Psoas muscle (tissue), 8 donors: ENCODE measurements around the gene NYNRIN. TPM values are rescaled to one million over a fixed set of nuclear protein-coding genes. Genes with fewer than 3 reads are reported as not detected.

Experiments used
- ATAC-seq, 4 donors: fragments of 200-7000 bp; cut with Tn5 transposase; one replicate each; pipeline ENCODE4 v1.9.1; 2020; ENCODE audit warnings: moderate library complexity in 3 of 4, mild to moderate bottlenecking in 2 of 4
- DNase-seq, 2 donors: peaks; one replicate each; pipeline ENCODE4 v3.0.0-alpha.2; 2020
- H3K27ac ChIP-seq: fragments of 200-600 bp; one replicate; pipeline ENCODE4 v1.8.0; 2022
- H3K27me3 ChIP-seq, 3 donors: fragments of 200-600 bp in 1 of 3; one replicate each; pipeline versions ENCODE4 v1.6.1 to v1.8.0; 2013 to 2022; ENCODE audit warnings: low read length in 2 of 3, mild to moderate bottlenecking in 2 of 3, moderate library complexity in 1 of 3; ENCODE audit not compliant: insufficient read depth in 3 of 3
- H3K36me3 ChIP-seq, 2 donors: fragments of 200-600 bp in 1 of 2; one replicate each; pipeline versions ENCODE4 v1.6.1 to v1.8.0; 2013 to 2022; ENCODE audit warnings: low read depth in 1 of 2, mild to moderate bottlenecking in 1 of 2, moderate library complexity in 1 of 2; ENCODE audit not compliant: insufficient read depth in 1 of 2
- H3K4me1 ChIP-seq: fragments of 200-600 bp; one replicate; pipeline ENCODE4 v1.8.0; 2022
- H3K4me3 ChIP-seq: fragments of 200-600 bp; one replicate; pipeline ENCODE4 v1.8.0; 2022; ENCODE audit warnings: mild to moderate bottlenecking
- H3K9me3 ChIP-seq: fragments of 200-600 bp; one replicate; pipeline ENCODE4 v1.8.0; 2022
- CTCF ChIP-seq: fragments of 200-600 bp; IDR thresholded peaks from one replicate; pipeline ENCODE4 v1.8.0; 2022; ENCODE audit warnings: antibody characterized with exemption
- WGBS, 3 donors: extraction: QIAGEN DNeasy Blood & Tissue Kit; methylation state at CpG; one replicate each; pipeline versions ENCODE4 v1.1.6 to v1.1.7; 2013; 5-methylcytosine and 5-hydroxymethylcytosine counted together
- intact Hi-C, 2 donors: fragments of 100-400 bp; cut with DNase I; formaldehyde crosslinking; loops; one replicate each; pipeline versions ENCODE4 v1.11.0 to v1.14.2; 2022
- polyA plus RNA-seq, 3 donors: library from polyadenylated mRNA; stranded (reverse); fragments of 200-250 nt; gene quantifications; one replicate each; pipeline ENCODE4 v1.2.3, GENCODE V29; 2013
- total RNA-seq, 4 donors: library from RNA; stranded (reverse); fragmentation: NEBNext Ultra II Directional in 2 of 4; extraction: Animal tissue kit (Norgen Biotek cat#: 25700) in 2 of 4; gene quantifications; one replicate each; pipeline versions ENCODE4 v1.2.1 to v1.2.4, GENCODE V29; 2021 to 2023
- donor health status: healthy with polysubstance abuse.
- donor health status: DM: no; HTN: no; CAD: no; lungs with moderate emphysema.
- donor health status: Bipolar disorder and iron deficiency.
- donor health status: healthy.
- donor health status: DM: yes; HTN: yes; CAD: no.
- donor health status: DM: no; HTN: no; CAD: no.
- donor health status: DM: no; HTN: no; CAD: no.
- donor health status: DM: yes; HTN: yes; CAD: no.

NYNRIN gene
- total and polyA plus RNA-seq, 7 donors, result 1.1 to 8.0 (median 2.1) TPM

GRCh38 chr14:24399999-24400718 lies 1.4 kb downstream of the NYNRIN start:
- H3K36me3 ChIP-seq, result no peaks in the 10 kb centered on the region
- intact Hi-C loops, result no loop called here
- 66 to 77% (median 71%) methylated on average over 4 of the region's 4 CpGs for WGBS, 3 donors
- H3K27me3 ChIP-seq, result peaks cover 0 to 8% (median 5%) of the 10 kb centered on the region in 3 donors
- no peak overlapping the region for H3K27ac ChIP-seq
- H3K4me1 ChIP-seq, result peaks cover 3% of the 10 kb centered on the region
- no peak for TF ChIP-seq CTCF
- H3K9me3 ChIP-seq, result no peaks in the 10 kb centered on the region
- H3K4me3 ChIP-seq, result peak overlapping the region; percentile 74
- no peak for DNase-seq
- ATAC-seq, result no peak

- no peak overlapping the region for H3K4me3 ChIP-seq
- intact Hi-C loops, result no loop called here
- 55 to 62% (median 61%) methylated on average over 8 to 9 of the region's 9 CpGs for WGBS, 3 donors
- H3K9me3 ChIP-seq, result no peaks in the 10 kb centered on the region
- no peak for ATAC-seq
- no peaks in the 10 kb centered on the region for H3K36me3 ChIP-seq
- H3K27me3 ChIP-seq, result peaks cover 0 to 8% (median 5%) of the 10 kb centered on the region in 3 donors
- H3K4me1 ChIP-seq, result peaks cover 3% of the 10 kb centered on the region
- TF ChIP-seq CTCF, result no peak
- DNase-seq, result no peak
- no peak overlapping the region for H3K27ac ChIP-seq
Measured at GRCh38 chr14:24401810-24402702, 3.3 kb downstream of the NYNRIN start.

GRCh38 chr14:24403294-24403998 lies 4.6 kb downstream of the NYNRIN start:
- H3K36me3 ChIP-seq, result no peaks in the 10 kb centered on the region
- no peak overlapping the region for H3K27ac ChIP-seq
- H3K27me3 ChIP-seq, result peaks cover 0 to 8% (median 5%) of the 10 kb centered on the region in 3 donors
- DNase-seq, result no peak
- peak in 3 of 4 donors; percentile 26 to 43 (median 31) for ATAC-seq
- intact Hi-C loops, result no loop called here
- no peak for TF ChIP-seq CTCF
- 10 to 15% (median 13%) methylated on average over 7 of the region's 7 CpGs for WGBS, 3 donors
- H3K9me3 ChIP-seq, result no peaks in the 10 kb centered on the region
- H3K4me1 ChIP-seq, result peaks cover 3% of the 10 kb centered on the region
- no peak overlapping the region for H3K4me3 ChIP-seq

GRCh38 chr14:24404814-24405213 lies 6.0 kb downstream of the NYNRIN start:
- no peak overlapping the region for H3K27ac ChIP-seq
- no peaks in the 10 kb centered on the region for H3K27me3 ChIP-seq
- H3K4me3 ChIP-seq, result no peak overlapping the region
- ATAC-seq (no peak), DNase-seq (no peak)
- TF ChIP-seq CTCF, result no peak
- intact Hi-C loops, result no loop called here
- 65 to 69% (median 67%) methylated on average over 4 of the region's 4 CpGs for WGBS, 3 donors
- peaks cover 0 to 4% of the 10 kb centered on the region in 2 donors for H3K36me3 ChIP-seq
- peaks cover 3% of the 10 kb centered on the region for H3K4me1 ChIP-seq
- no peaks in the 10 kb centered on the region for H3K9me3 ChIP-seq
